PC-3 (cell line): ENCODE measurements around the gene PIANP. TPM values are rescaled to one million over a fixed set of nuclear protein-coding genes. Genes with fewer than 3 reads are reported as not detected.
A peak's percentile ranks its signal among the peaks of the same experiment; 100 is the strongest.

ENCODE experiments used
- ATAC-seq: fragments of 200-7000 bp; cut with Tn5 transposase; 2 replicates; pipeline ENCODE4 v1.9.1; 2020; ENCODE audit warnings: mild to moderate bottlenecking, moderate library complexity
- BruUV-seq: library from RNA; stranded (reverse); fragments of 400-500 nt; replicated peaks from 2 replicates; lab custom pipeline; 2021; lab: Mats Ljungman, UMichigan
- CTCF ChIA-PET: fragments of 300-600 bp; sonication (Branson Sonifier 250); formaldehyde crosslinking; loops from one replicate; lab custom pipeline; 2022; ENCODE audit warnings: antibody characterized with exemption; lab: Charles Lee
- POLR2A ChIA-PET: fragments of 300-600 bp; sonication (Branson Sonifier 250); formaldehyde crosslinking; loops from one replicate; lab custom pipeline; 2022; ENCODE audit warnings: antibody characterized with exemption; ENCODE audit not compliant: unreplicated experiment; lab: Charles Lee
- DNase-seq: peaks from one replicate; pipeline ENCODE4 v3.0.0-alpha.2; 2015
- H2AFZ ChIP-seq: fragments of 300-600 bp; sonication (generic); 2 replicates; pipeline ENCODE4 v1.6.0; 2016; ENCODE audit warnings: antibody characterized with exemption, low read length
- H3F3A ChIP-seq: fragments of 300-600 bp; sonication (generic); one replicate; pipeline ENCODE4 v1.6.0; 2017; ENCODE audit warnings: antibody characterized with exemption, low read length, control low read depth, mild to moderate bottlenecking; ENCODE audit not compliant: unreplicated experiment
- H3K27ac ChIP-seq: fragments of 300-600 bp; sonication (generic); 2 replicates; pipeline ENCODE4 v1.5.1; 2016; ENCODE audit warnings: mild to moderate bottlenecking, low read length
- H3K27me3 ChIP-seq: fragments of 300-600 bp; sonication (generic); 2 replicates; pipeline ENCODE4 v1.6.1; 2016; ENCODE audit warnings: low read length, mixed read lengths
- H3K36me3 ChIP-seq: fragments of 300-600 bp; sonication (generic); 2 replicates; pipeline ENCODE4 v1.6.1; 2016; ENCODE audit warnings: low read depth, mixed run types, low read length, mixed read lengths
- H3K4me1 ChIP-seq: fragments of 300-600 bp; sonication (generic); 2 replicates; pipeline ENCODE4 v1.5.1; 2016; ENCODE audit warnings: low read length; ENCODE audit not compliant: insufficient read depth
- H3K4me2 ChIP-seq: fragments of 300-600 bp; sonication (generic); 2 replicates; pipeline ENCODE4 v1.6.0; 2016; ENCODE audit warnings: low read length
- H3K4me3 ChIP-seq: fragments of 300-600 bp; sonication (generic); 2 replicates; pipeline ENCODE4 v1.5.1; 2016; ENCODE audit warnings: mild to moderate bottlenecking, low read length, mixed read lengths
- H3K79me2 ChIP-seq: fragments of 300-600 bp; sonication (generic); 2 replicates; pipeline ENCODE4 v1.6.1; 2017; ENCODE audit warnings: low read length, mixed read lengths
- H3K9ac ChIP-seq: fragments of 300-600 bp; sonication (generic); 2 replicates; pipeline ENCODE4 v1.6.0; 2016; ENCODE audit warnings: mild to moderate bottlenecking, low read length
- H3K9me2 ChIP-seq: fragments of 300-600 bp; sonication (generic); replicated peaks from 2 replicates; pipeline ENCODE4 v1.6.1; 2016; ENCODE audit warnings: mixed run types, low read length, mixed read lengths
- H3K9me3 ChIP-seq: fragments of 300-600 bp; sonication (generic); 2 replicates; pipeline ENCODE4 v1.6.1; 2016; ENCODE audit warnings: low read length, mixed read lengths
- H4K20me1 ChIP-seq: fragments of 300-600 bp; sonication (generic); 2 replicates; pipeline ENCODE4 v1.6.1; 2016; ENCODE audit warnings: low read length, mixed read lengths
- EZH2 ChIP-seq: fragments of 300-600 bp; sonication (generic); IDR thresholded peaks from one replicate; pipeline ENCODE4 v1.6.1; 2017; ENCODE audit warnings: antibody characterized with exemption, mild to moderate bottlenecking, low read length; ENCODE audit not compliant: unreplicated experiment
- EZH2phosphoT487 ChIP-seq: fragments of 300-600 bp; sonication (generic); IDR thresholded peaks from 2 replicates; pipeline ENCODE4 v1.6.1; 2018; ENCODE audit warnings: mild to moderate bottlenecking, antibody characterized with exemption, low read length, borderline replicate concordance
- intact Hi-C: fragments of 100-400 bp; cut with micrococcal nuclease; formaldehyde crosslinking; loops from 2 replicates; pipeline ENCODE4 v1.9.0; 2023
- total RNA-seq: library from RNA; depleted of rRNA; stranded (reverse); fragments of >200 nt; gene quantifications from 2 replicates; pipeline ENCODE4 v1.2.3, GENCODE V29; 2014
- TF ChIP-seq, protein P1 (sequence below): fragments of 300-600 bp; sonication (generic); conservative IDR thresholded peaks from 2 replicates; pipeline ENCODE4 v1.5.1; 2017; ENCODE audit warnings: antibody characterized with exemption, low read depth, mild to moderate bottlenecking, low read length

Gene PIANP
- total RNA-seq, 1 experiment from 2014 or later: not detected

DNA sequence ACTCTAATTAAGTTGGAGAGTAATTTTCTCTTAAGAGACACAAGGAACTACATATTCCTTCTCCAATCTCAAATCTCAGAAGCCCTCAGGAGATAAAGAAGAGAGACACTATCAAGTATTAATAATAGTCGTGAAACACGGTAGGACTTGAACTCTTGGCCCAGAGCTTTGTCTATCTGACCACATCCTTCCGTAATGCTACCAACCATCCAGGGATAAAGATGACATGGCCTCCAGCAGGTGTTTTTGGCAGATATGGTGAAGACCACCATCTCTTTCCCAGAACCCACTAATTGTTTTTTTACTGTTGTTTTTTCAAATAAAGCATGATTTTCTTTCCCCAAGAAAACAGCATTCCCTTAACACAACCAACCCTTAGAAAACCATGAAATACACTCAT, 14.8 kb downstream of the PIANP start:
- no peaks in the 10 kb centered on the region for H3F3A ChIP-seq
- BruUV-seq: no TSS peak
- H3K79me2 ChIP-seq: peaks cover 92% of the 10 kb centered on the region
- no peak overlapping the region for H3K4me3 ChIP-seq
- H3K36me3 ChIP-seq: peaks cover 8% of the 10 kb centered on the region
- ATAC-seq (no peak), DNase-seq (no peak)
- H3K9ac ChIP-seq: no peak overlapping the region
- ChIA-PET CTCF (no interaction called here), POLR2A (no interaction called here)
- H4K20me1 ChIP-seq: no peaks in the 10 kb centered on the region
- peaks cover 13% of the 10 kb centered on the region; the same call in 1 of the 2 replicates for H3K4me1 ChIP-seq
- no peaks in the 10 kb centered on the region for H3K9me3 ChIP-seq
- H2AFZ ChIP-seq: no peak overlapping the region
- intact Hi-C loops: no loop called here
- TF ChIP-seq EZH2 (no peak), EZH2phosphoT487 (no peak)
- TF ChIP-seq, protein P1, sequence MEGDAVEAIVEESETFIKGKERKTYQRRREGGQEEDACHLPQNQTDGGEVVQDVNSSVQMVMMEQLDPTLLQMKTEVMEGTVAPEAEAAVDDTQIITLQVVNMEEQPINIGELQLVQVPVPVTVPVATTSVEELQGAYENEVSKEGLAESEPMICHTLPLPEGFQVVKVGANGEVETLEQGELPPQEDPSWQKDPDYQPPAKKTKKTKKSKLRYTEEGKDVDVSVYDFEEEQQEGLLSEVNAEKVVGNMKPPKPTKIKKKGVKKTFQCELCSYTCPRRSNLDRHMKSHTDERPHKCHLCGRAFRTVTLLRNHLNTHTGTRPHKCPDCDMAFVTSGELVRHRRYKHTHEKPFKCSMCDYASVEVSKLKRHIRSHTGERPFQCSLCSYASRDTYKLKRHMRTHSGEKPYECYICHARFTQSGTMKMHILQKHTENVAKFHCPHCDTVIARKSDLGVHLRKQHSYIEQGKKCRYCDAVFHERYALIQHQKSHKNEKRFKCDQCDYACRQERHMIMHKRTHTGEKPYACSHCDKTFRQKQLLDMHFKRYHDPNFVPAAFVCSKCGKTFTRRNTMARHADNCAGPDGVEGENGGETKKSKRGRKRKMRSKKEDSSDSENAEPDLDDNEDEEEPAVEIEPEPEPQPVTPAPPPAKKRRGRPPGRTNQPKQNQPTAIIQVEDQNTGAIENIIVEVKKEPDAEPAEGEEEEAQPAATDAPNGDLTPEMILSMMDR: no peak
- H3K27ac ChIP-seq: no peak overlapping the region
- no peaks in the 10 kb centered on the region for H3K27me3 ChIP-seq
- peak overlapping the region; percentile 19; the same call in 1 of the 2 replicates for H3K4me2 ChIP-seq
- no peaks in the 10 kb centered on the region for H3K9me2 ChIP-seq

DNA sequence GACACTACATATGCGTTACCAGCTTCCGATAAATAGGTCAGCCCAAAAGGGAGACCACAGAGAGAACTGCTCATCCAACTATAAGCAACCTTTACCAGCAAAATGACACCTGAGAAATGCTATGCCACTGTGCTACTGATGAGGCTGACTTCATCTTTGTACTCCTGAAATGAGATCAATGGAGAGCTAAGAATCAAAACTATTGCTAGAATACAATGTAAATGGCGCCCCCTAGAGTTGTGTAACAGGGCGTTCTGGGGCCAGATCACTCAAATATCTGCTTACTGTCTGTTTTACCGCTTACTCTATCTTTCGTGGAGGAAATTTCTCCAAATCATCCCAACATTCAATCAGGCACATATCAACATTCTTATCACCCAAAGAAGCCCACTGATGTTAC, 16.0 kb downstream of the PIANP start:
- Histone ChIP-seq H2AFZ (no peak overlapping the region), H3K27ac (no peak overlapping the region), H3K9me2 (no peaks in the 10 kb centered on the region), H4K20me1 (no peaks in the 10 kb centered on the region), H3K4me3 (no peak overlapping the region), H3K79me2 (peaks cover 93% of the 10 kb centered on the region), H3K9ac (no peak overlapping the region), H3F3A (no peaks in the 10 kb centered on the region), H3K27me3 (no peaks in the 10 kb centered on the region), H3K4me1 (peaks cover 13% of the 10 kb centered on the region; the same call in 1 of the 2 replicates), H3K9me3 (no peaks in the 10 kb centered on the region), H3K4me2 (no peak overlapping the region), H3K36me3 (peaks cover 11% of the 10 kb centered on the region)
- intact Hi-C loops: no loop called here
- TF ChIP-seq, protein P1: peak; percentile 69
- no peak for TF ChIP-seq EZH2
- POLR2A ChIA-PET: no interaction called here
- DNase-seq: peak; percentile 27
- CTCF ChIA-PET: interaction anchor here (0.5 kb wide), 1 partner anchor 18 kb away, joined by 8 read pairs; no protein-coding TSS in a partner anchor
- ATAC-seq: no peak
- BruUV-seq: no TSS peak

DNA sequence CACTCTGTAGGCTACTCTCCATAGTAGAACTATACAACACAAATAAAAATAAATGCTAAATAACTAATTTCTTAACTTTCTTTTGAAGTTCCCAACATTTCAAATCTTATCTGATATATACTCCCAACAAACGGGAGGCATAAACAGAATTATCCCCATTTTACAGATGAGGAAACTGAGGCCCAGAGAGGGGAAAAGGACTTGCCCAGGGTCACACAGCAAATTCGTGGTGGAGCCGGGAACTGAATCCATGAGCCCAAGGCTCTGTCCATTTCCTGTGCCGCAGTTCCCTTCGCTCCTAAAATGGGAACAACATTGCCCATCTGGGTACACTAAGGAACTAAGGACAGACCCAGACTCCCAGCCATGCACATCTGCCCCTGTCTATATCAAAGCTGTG, 23.7 kb downstream of the PIANP start:
- no peak overlapping the region for H3K4me3 ChIP-seq
- no peaks in the 10 kb centered on the region for H3K4me1 ChIP-seq
- no peak overlapping the region for H3K4me2 ChIP-seq
- no peaks in the 10 kb centered on the region for H3F3A ChIP-seq
- ATAC-seq: no peak
- H3K9me2 ChIP-seq: no peaks in the 10 kb centered on the region
- TF ChIP-seq, protein P1: no peak
- TF ChIP-seq EZH2: no peak
- TF ChIP-seq EZH2phosphoT487: no peak
- peaks cover 23% of the 10 kb centered on the region for H3K79me2 ChIP-seq
- no peak overlapping the region for H2AFZ ChIP-seq
- H3K36me3 ChIP-seq: peaks cover 25% of the 10 kb centered on the region
- no peak for DNase-seq
- no peaks in the 10 kb centered on the region for H3K27me3 ChIP-seq
- H4K20me1 ChIP-seq: no peaks in the 10 kb centered on the region
- no peak overlapping the region for H3K27ac ChIP-seq
- intact Hi-C loops: no loop called here
- no peak overlapping the region for H3K9ac ChIP-seq
- no peaks in the 10 kb centered on the region for H3K9me3 ChIP-seq
- POLR2A ChIA-PET: no interaction called here
- CTCF ChIA-PET: no interaction called here
- BruUV-seq: no TSS peak
